HG02678 (cell line): ENCODE data around the gene TOX2.

ENCODE experiments used
- ATAC-seq: cut with Tn5 transposase; IDR thresholded peaks from one replicate; pipeline ENCODE4 v1.9.1; 2021; ENCODE audit warnings: mild to moderate bottlenecking, moderate library complexity; ENCODE audit not compliant: unreplicated experiment

Gene TOX2

GRCh38 chr20:44117296-44118184, 202.9 kb downstream of the TOX2 start:
- ATAC-seq = no peak

GRCh38 chr20:44118185-44119033, 203.8 kb downstream of the TOX2 start:
- ATAC-seq = no peak
